Measurements from ENCODE around the gene PIK3C2G. TPM values are rescaled to one million over a fixed set of nuclear protein-coding genes. Genes with fewer than 3 reads are reported as not detected.
"Not testable (repeated sequence)": the region's sequence is repeated elsewhere in the genome, so short reads cannot be mapped to it uniquely, and the experiment has no call there.

PIK3C2G gene
- total RNA-seq, 1 donor from 2014 or later: not detected

DNA sequence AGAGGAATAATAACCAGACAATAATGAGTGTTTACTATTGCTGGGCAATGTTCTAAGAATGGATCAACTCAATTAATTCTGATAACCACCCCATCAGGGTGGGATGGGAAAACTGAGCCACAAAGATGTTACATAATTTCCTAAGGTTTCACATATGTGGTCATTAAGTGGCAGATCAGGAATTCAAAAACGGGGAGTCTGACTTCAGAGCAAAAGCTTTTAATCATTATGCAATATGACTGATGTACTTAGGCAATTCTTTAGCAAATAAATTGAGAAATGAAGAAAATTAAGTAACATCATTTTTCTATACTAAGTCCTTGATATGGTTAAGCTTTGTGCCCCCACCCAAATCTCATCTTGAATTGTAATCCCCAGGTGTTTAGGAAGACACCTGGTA lies 423.1 kb downstream of the PIK3C2G start:
- H3K9me3 ChIP-seq (ENCODE audit: low read depth): no peaks in the 10 kb centered on the region
- H4K20me1 ChIP-seq (ENCODE audit: low read depth): no peaks in the 10 kb centered on the region
- H3K27ac ChIP-seq: no peak overlapping the region
- peaks cover 33% of the 10 kb centered on the region for H3K4me1 ChIP-seq
- no peak overlapping the region for H3K9ac ChIP-seq
- H3K79me2 ChIP-seq (ENCODE audit: low read depth): no peaks in the 10 kb centered on the region
- TF ChIP-seq EZH2phosphoT487 (IDR thresholded peaks at IDR 0.05) (no peak), EZH2 (IDR thresholded peaks at IDR 0.05) (no peak)
- TF ChIP-seq, protein P1, sequence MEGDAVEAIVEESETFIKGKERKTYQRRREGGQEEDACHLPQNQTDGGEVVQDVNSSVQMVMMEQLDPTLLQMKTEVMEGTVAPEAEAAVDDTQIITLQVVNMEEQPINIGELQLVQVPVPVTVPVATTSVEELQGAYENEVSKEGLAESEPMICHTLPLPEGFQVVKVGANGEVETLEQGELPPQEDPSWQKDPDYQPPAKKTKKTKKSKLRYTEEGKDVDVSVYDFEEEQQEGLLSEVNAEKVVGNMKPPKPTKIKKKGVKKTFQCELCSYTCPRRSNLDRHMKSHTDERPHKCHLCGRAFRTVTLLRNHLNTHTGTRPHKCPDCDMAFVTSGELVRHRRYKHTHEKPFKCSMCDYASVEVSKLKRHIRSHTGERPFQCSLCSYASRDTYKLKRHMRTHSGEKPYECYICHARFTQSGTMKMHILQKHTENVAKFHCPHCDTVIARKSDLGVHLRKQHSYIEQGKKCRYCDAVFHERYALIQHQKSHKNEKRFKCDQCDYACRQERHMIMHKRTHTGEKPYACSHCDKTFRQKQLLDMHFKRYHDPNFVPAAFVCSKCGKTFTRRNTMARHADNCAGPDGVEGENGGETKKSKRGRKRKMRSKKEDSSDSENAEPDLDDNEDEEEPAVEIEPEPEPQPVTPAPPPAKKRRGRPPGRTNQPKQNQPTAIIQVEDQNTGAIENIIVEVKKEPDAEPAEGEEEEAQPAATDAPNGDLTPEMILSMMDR (IDR thresholded peaks at IDR 0.05): no peak
- DNase-seq (ENCODE audit: low spot score): no peak
- Mint-ChIP-seq H3K27me3 (ENCODE audit: insufficient read depth, low read depth) (no peaks in the 10 kb centered on the region), H3K4me3 (no peak overlapping the region), H3K27ac (no peak overlapping the region), H3K9me3 (peaks cover 2% of the 10 kb centered on the region), H3K36me3 (no peaks in the 10 kb centered on the region), H3K4me1 (peaks cover 35% of the 10 kb centered on the region)
- H3K4me3 ChIP-seq: no peak overlapping the region
- no peak overlapping the region for H2AFZ ChIP-seq (replicated peaks)
- H3K36me3 ChIP-seq: no peaks in the 10 kb centered on the region
- H3K27me3 ChIP-seq: no peaks in the 10 kb centered on the region
- no peak overlapping the region for H3K4me2 ChIP-seq
- H3F3A ChIP-seq (ENCODE audit: low read depth): peaks cover 15% of the 10 kb centered on the region

GRCh38 chr12:18689771-18690170 lies 428.5 kb downstream of the PIK3C2G start:
- H3K4me3 ChIP-seq: no peak overlapping the region
- no peak for DNase-seq (ENCODE audit: low spot score)
- no peaks in the 10 kb centered on the region for H3K36me3 ChIP-seq
- no peaks in the 10 kb centered on the region for H3F3A ChIP-seq (ENCODE audit: low read depth)
- no peak overlapping the region for H3K4me2 ChIP-seq
- Mint-ChIP-seq H3K27ac (no peak overlapping the region), H3K27me3 (ENCODE audit: insufficient read depth, low read depth) (peaks cover 2% of the 10 kb centered on the region), H3K9me3 (peaks cover 6% of the 10 kb centered on the region), H3K4me3 (no peak overlapping the region), H3K36me3 (no peaks in the 10 kb centered on the region), H3K4me1 (peaks cover 4% of the 10 kb centered on the region)
- no peaks in the 10 kb centered on the region for H3K9me3 ChIP-seq (ENCODE audit: low read depth)
- H3K27ac ChIP-seq: no peak overlapping the region
- H3K9ac ChIP-seq: no peak overlapping the region
- no peaks in the 10 kb centered on the region for H4K20me1 ChIP-seq (ENCODE audit: low read depth)
- H3K79me2 ChIP-seq (ENCODE audit: low read depth): no peaks in the 10 kb centered on the region
- no peak for TF ChIP-seq EZH2phosphoT487 (IDR thresholded peaks at IDR 0.05)
- no peak for TF ChIP-seq EZH2 (IDR thresholded peaks at IDR 0.05)
- TF ChIP-seq, protein P1 (IDR thresholded peaks at IDR 0.05): no peak
- H2AFZ ChIP-seq (replicated peaks): no peak overlapping the region
- H3K27me3 ChIP-seq: no peaks in the 10 kb centered on the region
- no peaks in the 10 kb centered on the region for H3K4me1 ChIP-seq

DNA sequence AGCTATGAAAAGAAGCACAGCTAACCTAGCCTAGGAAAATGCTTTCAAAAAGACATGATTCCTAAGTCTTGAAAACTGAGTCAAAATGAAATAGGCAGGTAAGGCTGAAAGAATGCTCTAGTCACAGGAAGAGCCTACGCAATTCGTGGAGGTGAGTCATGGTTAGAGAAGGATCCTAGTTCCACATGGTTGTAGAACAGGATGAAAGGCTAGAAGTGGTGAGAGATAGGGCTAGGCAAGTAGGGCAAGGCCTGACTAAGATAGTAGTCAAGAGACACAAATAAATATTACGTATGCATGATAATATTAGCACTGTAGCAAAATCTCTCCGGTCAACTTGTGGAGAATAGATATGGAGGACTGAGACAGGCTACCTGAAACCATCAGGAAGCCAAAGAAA lies 429.3 kb downstream of the PIK3C2G start:
- Histone ChIP-seq H3K9ac (no peak overlapping the region), H3K4me1 (no peaks in the 10 kb centered on the region)

DNA sequence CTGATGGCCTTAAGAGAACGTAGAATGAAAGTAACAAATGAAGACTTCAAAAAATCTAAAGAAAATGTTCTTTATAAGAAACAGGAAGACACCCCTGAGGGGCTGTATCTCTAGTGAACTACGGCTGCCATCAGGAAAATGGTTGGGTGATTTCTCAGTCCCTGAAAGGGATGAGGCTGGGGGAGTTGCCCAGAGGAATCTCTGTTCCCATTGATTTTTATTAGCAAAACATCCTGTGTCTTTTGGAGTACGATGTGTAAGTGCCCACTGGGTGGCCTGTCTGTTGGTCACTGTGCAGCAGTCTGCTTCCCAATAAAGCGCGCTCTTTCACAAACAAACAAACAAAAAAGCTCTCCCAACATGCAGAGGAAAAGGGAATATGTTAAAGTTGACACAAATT lies 432.7 kb downstream of the PIK3C2G start:
- not testable (repeated sequence) for H3K9ac ChIP-seq; H3K27ac ChIP-seq; H3K79me2 ChIP-seq (ENCODE audit: low read depth); DNase-seq (ENCODE audit: low spot score); H3K27ac Mint-ChIP-seq; H3K4me3 ChIP-seq; H3F3A ChIP-seq (ENCODE audit: low read depth); H2AFZ ChIP-seq (replicated peaks); H3K36me3 ChIP-seq; H3K27me3 ChIP-seq; H3K4me1 Mint-ChIP-seq; H3K4me2 ChIP-seq; H3K4me3 Mint-ChIP-seq; H3K27me3 Mint-ChIP-seq (ENCODE audit: insufficient read depth, low read depth); H3K9me3 ChIP-seq (ENCODE audit: low read depth); H3K36me3 Mint-ChIP-seq; H3K4me1 ChIP-seq; H4K20me1 ChIP-seq (ENCODE audit: low read depth); H3K9me3 Mint-ChIP-seq

More for the DNA sequence above, 429.3 kb downstream of the PIK3C2G start:
- Histone ChIP-seq H3K79me2 (ENCODE audit: low read depth) (no peaks in the 10 kb centered on the region), H3K4me3 (no peak overlapping the region), H3F3A (ENCODE audit: low read depth) (no peaks in the 10 kb centered on the region), H3K27me3 (no peaks in the 10 kb centered on the region), H4K20me1 (ENCODE audit: low read depth) (no peaks in the 10 kb centered on the region), H3K27ac (no peak overlapping the region), H3K4me2 (no peak overlapping the region), H3K9me3 (ENCODE audit: low read depth) (no peaks in the 10 kb centered on the region), H3K36me3 (no peaks in the 10 kb centered on the region), H2AFZ (replicated peaks) (no peak overlapping the region)
- peaks cover 6% of the 10 kb centered on the region for H3K9me3 Mint-ChIP-seq
- no peak overlapping the region for H3K27ac Mint-ChIP-seq
- no peaks in the 10 kb centered on the region for H3K36me3 Mint-ChIP-seq
- no peak for DNase-seq (ENCODE audit: low spot score)
- peaks cover 2% of the 10 kb centered on the region for H3K4me1 Mint-ChIP-seq
- H3K4me3 Mint-ChIP-seq: no peak overlapping the region
- no peak for TF ChIP-seq EZH2 (IDR thresholded peaks at IDR 0.05)
- no peak for TF ChIP-seq EZH2phosphoT487 (IDR thresholded peaks at IDR 0.05)
- peaks cover 2% of the 10 kb centered on the region for H3K27me3 Mint-ChIP-seq (ENCODE audit: insufficient read depth, low read depth)
